ENCODE data around the gene FRA10AC1. TPM values are rescaled to one million over a fixed set of nuclear protein-coding genes. Genes with fewer than 3 reads are reported as not detected.

FRA10AC1 gene
- total and polyA plus RNA-seq, 5 donors from 2014 or later, result 5.1 to 16.5 (median 6.0) TPM

GRCh38 chr10:93742633-93743349 lies 40.4 kb upstream of the FRA10AC1 start:
- H3K27me3 ChIP-seq (ENCODE audit: control insufficient read depth, insufficient read depth, low read length), result no peaks in the 10 kb centered on the region
- peaks cover 0 to 2% (median 0%) of the 10 kb centered on the region in 7 donors for H3K9me3 Mint-ChIP-seq
- no peaks in the 10 kb centered on the region for H3K9me3 ChIP-seq (ENCODE audit: control insufficient read depth in 2 of 2, low read length in 2 of 2)
- no peaks in the 10 kb centered on the region for H3K36me3 Mint-ChIP-seq
- H3K4me3 Mint-ChIP-seq, result no peak overlapping the region
- H3K27me3 Mint-ChIP-seq, result peaks cover 14% of the 10 kb centered on the region
- ATAC-seq (ENCODE audit: low read depth in 2 of 2), result no peak
- H3K36me3 ChIP-seq (ENCODE audit: control insufficient read depth, insufficient read depth, low read length), result no peaks in the 10 kb centered on the region
- peaks cover 0 to 4% (median 0%) of the 10 kb centered on the region in 4 donors for H3K4me1 Mint-ChIP-seq
- no peak for DNase-seq
- no peak overlapping the region for H3K4me3 ChIP-seq (ENCODE audit: low read depth, low read length)
- H3K27ac Mint-ChIP-seq, result no peak overlapping the region
- H3K4me1 ChIP-seq (ENCODE audit: control insufficient read depth, insufficient read depth, low read length, poor library complexity, severe bottlenecking), result no peaks in the 10 kb centered on the region
- H3K27ac ChIP-seq (ENCODE audit: insufficient read depth, low read length, poor library complexity, severe bottlenecking), result no peak overlapping the region

GRCh38 chr10:93741367-93741766 lies 39.0 kb upstream of the FRA10AC1 start:
- Histone ChIP-seq H3K4me1 (ENCODE audit: control insufficient read depth, insufficient read depth, low read length, poor library complexity, severe bottlenecking) (no peaks in the 10 kb centered on the region), H3K9me3 (ENCODE audit: control insufficient read depth in 2 of 2, low read length in 2 of 2) (no peaks in the 10 kb centered on the region), H3K27me3 (ENCODE audit: control insufficient read depth, insufficient read depth, low read length) (no peaks in the 10 kb centered on the region), H3K27ac (ENCODE audit: insufficient read depth, low read length, poor library complexity, severe bottlenecking) (no peak overlapping the region), H3K36me3 (ENCODE audit: control insufficient read depth, insufficient read depth, low read length) (no peaks in the 10 kb centered on the region), H3K4me3 (ENCODE audit: low read depth, low read length) (no peak overlapping the region)
- H3K9me3 Mint-ChIP-seq, result peaks cover 0 to 2% (median 0%) of the 10 kb centered on the region in 7 donors
- ATAC-seq (ENCODE audit: low read depth in 2 of 2) (no peak), DNase-seq (no peak)
- no peak overlapping the region for H3K4me3 Mint-ChIP-seq
- peaks cover 0 to 4% (median 0%) of the 10 kb centered on the region in 4 donors for H3K4me1 Mint-ChIP-seq
- no peaks in the 10 kb centered on the region for H3K36me3 Mint-ChIP-seq
- no peak overlapping the region for H3K27ac Mint-ChIP-seq
- H3K27me3 Mint-ChIP-seq, result peaks cover 14% of the 10 kb centered on the region

- H3K4me1 ChIP-seq (ENCODE audit: control insufficient read depth, insufficient read depth, low read length, poor library complexity, severe bottlenecking), result no peaks in the 10 kb centered on the region
- peaks cover 0 to 6% (median 0%) of the 10 kb centered on the region in 7 donors for H3K9me3 Mint-ChIP-seq
- no peak for DNase-seq
- no peaks in the 10 kb centered on the region for H3K36me3 ChIP-seq (ENCODE audit: control insufficient read depth, insufficient read depth, low read length)
- no peaks in the 10 kb centered on the region for H3K4me1 Mint-ChIP-seq
- H3K27ac Mint-ChIP-seq, result no peak overlapping the region
- H3K27me3 Mint-ChIP-seq, result peaks cover 41% of the 10 kb centered on the region
- ATAC-seq (ENCODE audit: low read depth in 2 of 2), result no peak
- no peaks in the 10 kb centered on the region for H3K36me3 Mint-ChIP-seq
- peaks cover 0 to 4% of the 10 kb centered on the region in 2 experiments for H3K9me3 ChIP-seq (ENCODE audit: control insufficient read depth in 2 of 2, low read length in 2 of 2)
- no peak overlapping the region for H3K4me3 Mint-ChIP-seq
- no peak overlapping the region for H3K4me3 ChIP-seq (ENCODE audit: low read depth, low read length)
- no peak overlapping the region for H3K27ac ChIP-seq (ENCODE audit: insufficient read depth, low read length, poor library complexity, severe bottlenecking)
- peaks cover 9% of the 10 kb centered on the region for H3K27me3 ChIP-seq (ENCODE audit: control insufficient read depth, insufficient read depth, low read length)
Observed at GRCh38 chr10:93726024-93726423, 23.6 kb upstream of the FRA10AC1 start.

- Histone ChIP-seq H3K4me1 (ENCODE audit: control insufficient read depth, insufficient read depth, low read length, poor library complexity, severe bottlenecking) (no peaks in the 10 kb centered on the region), H3K27ac (ENCODE audit: insufficient read depth, low read length, poor library complexity, severe bottlenecking) (no peak overlapping the region), H3K36me3 (ENCODE audit: control insufficient read depth, insufficient read depth, low read length) (no peaks in the 10 kb centered on the region), H3K4me3 (ENCODE audit: low read depth, low read length) (no peak overlapping the region), H3K27me3 (ENCODE audit: control insufficient read depth, insufficient read depth, low read length) (peaks cover 7% of the 10 kb centered on the region), H3K9me3 (ENCODE audit: control insufficient read depth in 2 of 2, low read length in 2 of 2) (peaks cover 0 to 4% of the 10 kb centered on the region in 2 experiments)
- H3K4me1 Mint-ChIP-seq, result no peaks in the 10 kb centered on the region
- DNase-seq, result no peak
- H3K4me3 Mint-ChIP-seq, result no peak overlapping the region
- peaks cover 0 to 2% (median 0%) of the 10 kb centered on the region in 7 donors for H3K9me3 Mint-ChIP-seq
- no peak for ATAC-seq (ENCODE audit: low read depth in 2 of 2)
- H3K36me3 Mint-ChIP-seq, result no peaks in the 10 kb centered on the region
- no peak overlapping the region for H3K27ac Mint-ChIP-seq
- peaks cover 56% of the 10 kb centered on the region for H3K27me3 Mint-ChIP-seq
Observed at GRCh38 chr10:93723153-93723552, 20.8 kb upstream of the FRA10AC1 start.

GRCh38 chr10:93722550-93722949 lies 20.2 kb upstream of the FRA10AC1 start:
- H3K27me3 Mint-ChIP-seq, result peaks cover 50% of the 10 kb centered on the region

GRCh38 chr10:93719901-93720300 lies 17.5 kb upstream of the FRA10AC1 start:
- H3K36me3 ChIP-seq (ENCODE audit: control insufficient read depth, insufficient read depth, low read length), result no peaks in the 10 kb centered on the region
- no peak overlapping the region for H3K27ac Mint-ChIP-seq
- peaks cover 42% of the 10 kb centered on the region for H3K27me3 Mint-ChIP-seq
- H3K9me3 ChIP-seq (ENCODE audit: control insufficient read depth in 2 of 2, low read length in 2 of 2), result no peaks in the 10 kb centered on the region
- no peaks in the 10 kb centered on the region for H3K36me3 Mint-ChIP-seq
- peaks cover 0 to 2% (median 0%) of the 10 kb centered on the region in 7 donors for H3K9me3 Mint-ChIP-seq
- H3K27ac ChIP-seq (ENCODE audit: insufficient read depth, low read length, poor library complexity, severe bottlenecking), result no peak overlapping the region
- DNase-seq (no peak), ATAC-seq (ENCODE audit: low read depth in 2 of 2) (no peak)
- H3K4me1 ChIP-seq (ENCODE audit: control insufficient read depth, insufficient read depth, low read length, poor library complexity, severe bottlenecking), result no peaks in the 10 kb centered on the region
- peaks cover 5% of the 10 kb centered on the region for H3K27me3 ChIP-seq (ENCODE audit: control insufficient read depth, insufficient read depth, low read length)
- no peaks in the 10 kb centered on the region for H3K4me1 Mint-ChIP-seq
- no peak overlapping the region for H3K4me3 Mint-ChIP-seq
- H3K4me3 ChIP-seq (ENCODE audit: low read depth, low read length), result no peak overlapping the region

More at GRCh38 chr10:93722550-93722949, 20.2 kb upstream of the FRA10AC1 start:
- Histone ChIP-seq H3K4me1 (ENCODE audit: control insufficient read depth, insufficient read depth, low read length, poor library complexity, severe bottlenecking) (no peaks in the 10 kb centered on the region), H3K9me3 (ENCODE audit: control insufficient read depth in 2 of 2, low read length in 2 of 2) (peaks cover 0 to 1% of the 10 kb centered on the region in 2 experiments), H3K27ac (ENCODE audit: insufficient read depth, low read length, poor library complexity, severe bottlenecking) (no peak overlapping the region), H3K4me3 (ENCODE audit: low read depth, low read length) (no peak overlapping the region), H3K36me3 (ENCODE audit: control insufficient read depth, insufficient read depth, low read length) (no peaks in the 10 kb centered on the region), H3K27me3 (ENCODE audit: control insufficient read depth, insufficient read depth, low read length) (peaks cover 5% of the 10 kb centered on the region)
- no peaks in the 10 kb centered on the region for H3K36me3 Mint-ChIP-seq
- no peak for DNase-seq
- no peaks in the 10 kb centered on the region for H3K4me1 Mint-ChIP-seq
- no peak for ATAC-seq (ENCODE audit: low read depth in 2 of 2)
- no peak overlapping the region for H3K27ac Mint-ChIP-seq
- peaks cover 0 to 2% (median 0%) of the 10 kb centered on the region in 7 donors for H3K9me3 Mint-ChIP-seq
- no peak overlapping the region for H3K4me3 Mint-ChIP-seq

- DNase-seq, result no peak
Observed at GRCh38 chr10:93718937-93719725, 16.7 kb upstream of the FRA10AC1 start.

More at GRCh38 chr10:93718937-93719725, 16.7 kb upstream of the FRA10AC1 start:
- Histone ChIP-seq H3K4me3 (ENCODE audit: low read depth, low read length) (no peak overlapping the region), H3K27ac (ENCODE audit: insufficient read depth, low read length, poor library complexity, severe bottlenecking) (no peak overlapping the region), H3K27me3 (ENCODE audit: control insufficient read depth, insufficient read depth, low read length) (peaks cover 5% of the 10 kb centered on the region), H3K36me3 (ENCODE audit: control insufficient read depth, insufficient read depth, low read length) (no peaks in the 10 kb centered on the region), H3K9me3 (ENCODE audit: control insufficient read depth in 2 of 2, low read length in 2 of 2) (no peaks in the 10 kb centered on the region), H3K4me1 (ENCODE audit: control insufficient read depth, insufficient read depth, low read length, poor library complexity, severe bottlenecking) (no peaks in the 10 kb centered on the region)
- H3K27ac Mint-ChIP-seq, result no peak overlapping the region
- H3K4me3 Mint-ChIP-seq, result no peak overlapping the region
- H3K9me3 Mint-ChIP-seq, result peaks cover 0 to 2% (median 0%) of the 10 kb centered on the region in 7 donors
- no peaks in the 10 kb centered on the region for H3K36me3 Mint-ChIP-seq
- no peak for ATAC-seq (ENCODE audit: low read depth in 2 of 2)
- H3K27me3 Mint-ChIP-seq, result peaks cover 35% of the 10 kb centered on the region
- H3K4me1 Mint-ChIP-seq, result no peaks in the 10 kb centered on the region

All from CD4-positive, CD25-positive, alpha-beta regulatory T cell (primary cell).